Fibroblast of pulmonary artery (primary cell): ENCODE data around the gene RALGAPA2.

ENCODE experiments used
- DNase-seq: peaks from one replicate; pipeline ENCODE4 v3.0.0-alpha.2; 2010; ENCODE audit warnings: low read depth
- H3K4me3 ChIP-seq: replicated peaks from 2 replicates; pipeline ENCODE4 v1.5.1; 2011; ENCODE audit warnings: low read depth, mild to moderate bottlenecking, control low read depth, low read length, moderate library complexity
- TF ChIP-seq, protein P1 (sequence below): IDR thresholded peaks from 2 replicates; pipeline ENCODE4 v1.5.1; 2011; ENCODE audit warnings: mild to moderate bottlenecking, control low read depth, low read length, inconsistent platforms; ENCODE audit errors: missing control alignments

Gene RALGAPA2

DNA sequence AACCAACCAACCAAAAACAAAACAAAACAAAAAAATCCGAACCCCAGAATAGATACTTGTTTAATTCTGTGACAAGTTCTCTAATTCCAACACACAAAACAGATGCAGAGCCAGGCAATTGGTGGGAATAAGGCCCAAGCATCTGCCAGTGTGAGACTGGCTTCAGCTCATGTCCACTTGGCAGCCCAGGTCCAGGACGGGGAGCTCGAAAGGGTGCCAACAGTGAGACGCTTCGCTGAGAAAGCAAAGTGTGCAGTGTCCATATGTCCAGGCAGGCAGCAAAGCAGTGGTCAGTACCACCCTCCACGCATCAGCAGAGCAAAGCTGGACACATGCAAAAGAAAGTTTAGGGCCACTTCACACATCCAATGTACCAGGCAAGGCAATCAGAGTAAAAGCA lies 102.9 kb downstream of the RALGAPA2 start:
- TF ChIP-seq, protein P1, sequence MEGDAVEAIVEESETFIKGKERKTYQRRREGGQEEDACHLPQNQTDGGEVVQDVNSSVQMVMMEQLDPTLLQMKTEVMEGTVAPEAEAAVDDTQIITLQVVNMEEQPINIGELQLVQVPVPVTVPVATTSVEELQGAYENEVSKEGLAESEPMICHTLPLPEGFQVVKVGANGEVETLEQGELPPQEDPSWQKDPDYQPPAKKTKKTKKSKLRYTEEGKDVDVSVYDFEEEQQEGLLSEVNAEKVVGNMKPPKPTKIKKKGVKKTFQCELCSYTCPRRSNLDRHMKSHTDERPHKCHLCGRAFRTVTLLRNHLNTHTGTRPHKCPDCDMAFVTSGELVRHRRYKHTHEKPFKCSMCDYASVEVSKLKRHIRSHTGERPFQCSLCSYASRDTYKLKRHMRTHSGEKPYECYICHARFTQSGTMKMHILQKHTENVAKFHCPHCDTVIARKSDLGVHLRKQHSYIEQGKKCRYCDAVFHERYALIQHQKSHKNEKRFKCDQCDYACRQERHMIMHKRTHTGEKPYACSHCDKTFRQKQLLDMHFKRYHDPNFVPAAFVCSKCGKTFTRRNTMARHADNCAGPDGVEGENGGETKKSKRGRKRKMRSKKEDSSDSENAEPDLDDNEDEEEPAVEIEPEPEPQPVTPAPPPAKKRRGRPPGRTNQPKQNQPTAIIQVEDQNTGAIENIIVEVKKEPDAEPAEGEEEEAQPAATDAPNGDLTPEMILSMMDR, result no peak

DNA sequence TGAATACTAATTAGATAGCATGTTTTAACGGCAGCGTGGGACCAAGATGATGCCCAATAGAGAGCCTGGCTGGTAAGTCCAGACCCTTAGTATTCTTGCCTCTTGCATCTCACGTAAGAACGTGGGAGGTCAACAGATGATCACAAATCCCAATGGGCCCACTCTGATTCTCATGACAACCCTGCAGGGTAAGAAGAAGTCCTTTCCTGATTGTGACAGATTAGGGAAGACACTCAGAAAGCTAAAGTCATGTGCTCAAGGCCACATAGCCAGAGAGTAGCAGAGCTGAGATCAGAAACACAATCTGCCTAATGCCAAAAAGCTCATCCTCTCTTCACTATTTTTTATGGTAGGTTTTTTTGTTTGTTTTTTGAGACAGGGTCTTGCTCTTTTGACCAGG lies 103.8 kb downstream of the RALGAPA2 start:
- no peak for DNase-seq
- H3K4me3 ChIP-seq, result no peak overlapping the region
- TF ChIP-seq, protein P1, result no peak

More for the DNA sequence above, 102.9 kb downstream of the RALGAPA2 start:
- no peak overlapping the region for H3K4me3 ChIP-seq
- no peak for DNase-seq

DNA sequence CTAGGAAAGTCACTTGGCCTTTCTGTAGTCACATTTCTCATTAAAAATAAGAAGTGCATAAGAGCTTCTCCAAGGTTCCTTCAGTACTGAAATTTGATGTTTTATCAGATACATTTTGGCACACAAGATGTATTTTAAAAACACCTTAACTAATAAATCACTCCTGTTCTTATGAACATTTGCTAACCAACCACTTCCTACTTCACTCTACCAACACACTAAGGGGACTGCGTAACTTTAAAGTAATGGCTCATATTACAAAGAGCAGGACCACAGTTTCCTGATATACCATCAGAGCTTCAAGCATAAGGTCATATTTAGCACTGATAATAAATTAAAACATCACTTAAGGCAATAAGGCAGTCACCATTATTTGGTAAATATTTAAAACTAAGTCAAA lies 104.4 kb downstream of the RALGAPA2 start:
- no peak overlapping the region for H3K4me3 ChIP-seq
- DNase-seq, result no peak
- TF ChIP-seq, protein P1, result no peak

DNA sequence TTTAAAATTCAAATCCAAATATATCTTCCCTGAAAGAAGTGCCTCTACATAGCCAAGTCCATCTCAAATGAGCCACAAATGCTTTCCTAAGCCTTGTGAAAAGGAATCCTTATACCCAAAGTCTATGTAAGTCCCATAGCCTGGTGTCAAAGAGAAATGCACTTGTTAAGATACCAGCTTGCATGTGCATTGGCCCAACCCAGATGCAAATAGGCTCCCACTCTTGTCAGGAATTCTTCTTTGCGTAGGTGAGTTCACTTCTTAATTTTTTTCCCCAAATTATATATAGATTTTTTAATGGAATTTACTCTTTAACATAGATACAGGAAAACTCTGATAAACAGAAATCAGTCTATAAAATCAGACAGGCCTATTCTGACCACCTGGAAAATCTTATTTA lies 105.6 kb downstream of the RALGAPA2 start:
- no peak for DNase-seq
- TF ChIP-seq, protein P1, result no peak

DNA sequence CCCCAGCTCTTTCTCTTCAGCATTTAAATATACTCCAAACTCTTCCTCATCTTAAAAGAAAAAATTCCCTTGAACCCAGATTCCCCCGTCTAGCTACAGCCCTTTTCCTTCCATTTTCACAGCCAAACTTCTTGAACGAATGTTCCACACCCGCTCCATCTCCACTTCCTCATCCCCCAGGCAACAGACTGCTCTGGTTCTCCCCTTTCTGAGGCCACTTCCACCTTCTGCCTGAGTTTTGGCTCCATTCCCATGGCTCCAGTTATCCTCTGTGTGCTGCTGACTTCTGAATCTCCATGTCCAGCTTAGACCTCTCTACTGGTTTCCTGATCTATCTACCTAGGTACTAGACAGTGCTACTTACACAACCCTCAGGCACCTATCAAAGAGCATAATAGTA lies 106.4 kb downstream of the RALGAPA2 start:
- TF ChIP-seq, protein P1, result no peak
- H3K4me3 ChIP-seq, result no peak overlapping the region
- DNase-seq, result no peak

More for the DNA sequence above, 105.6 kb downstream of the RALGAPA2 start:
- H3K4me3 ChIP-seq, result no peak overlapping the region

DNA sequence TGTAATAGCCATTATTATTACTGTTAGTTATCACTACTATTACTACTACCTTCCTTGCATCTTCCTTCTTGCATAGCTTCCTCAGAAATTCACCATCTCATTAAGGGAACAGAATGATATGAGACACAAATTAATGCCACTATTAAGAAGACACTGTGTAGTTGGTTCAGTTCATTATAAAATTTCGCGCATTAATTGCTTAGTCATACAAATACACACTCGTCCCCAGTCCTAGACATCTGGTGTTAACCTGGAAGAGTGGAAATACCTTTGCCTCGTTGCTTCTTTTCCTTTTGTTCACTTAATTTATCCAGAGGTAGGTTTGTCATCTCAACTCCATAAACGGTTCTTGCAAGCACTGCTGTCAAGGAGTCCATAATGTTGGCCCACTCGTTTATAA lies 107.5 kb downstream of the RALGAPA2 start:
- no peak overlapping the region for H3K4me3 ChIP-seq
- no peak for DNase-seq
- TF ChIP-seq, protein P1, result no peak

DNA sequence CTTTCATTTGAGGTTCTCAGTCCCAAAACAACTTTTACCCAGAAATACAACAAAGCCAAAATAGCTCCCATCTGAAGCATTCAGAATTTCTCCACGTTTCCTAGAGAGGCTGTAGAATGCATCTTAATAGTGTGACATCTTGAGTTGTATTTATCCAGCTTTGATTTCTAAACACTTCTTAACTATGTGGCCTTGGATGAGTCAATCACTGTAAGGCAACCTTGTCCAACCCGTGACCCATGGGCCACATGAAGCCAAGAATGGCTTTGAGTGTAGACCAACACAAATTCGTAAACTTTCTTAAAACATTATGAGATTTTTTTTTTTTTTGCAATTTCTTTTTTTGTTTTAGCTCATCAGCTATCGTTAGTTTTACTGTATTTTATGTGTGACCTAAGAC lies 108.1 kb downstream of the RALGAPA2 start:
- no peak overlapping the region for H3K4me3 ChIP-seq
- no peak for DNase-seq
- TF ChIP-seq, protein P1, result no peak
